ENCODE measurements around the gene R3HCC1L. TPM values are rescaled to one million over a fixed set of nuclear protein-coding genes. Genes with fewer than 3 reads are reported as not detected.
"Not testable (repeated sequence)": the region's sequence is repeated elsewhere in the genome, so short reads cannot be mapped to it uniquely, and the experiment has no call there.

The R3HCC1L gene
- total RNA-seq, 1 experiment from 2014 or later = 15.9 TPM

- CTCF ChIA-PET; H3K27me3 ChIP-seq (ENCODE audit: control insufficient read depth, insufficient read depth, low read length); in situ Hi-C loops (cut with HindIII; ENCODE audit: low pct_unique_long_range_greater_than_20kb, low sequenced_read_pairs): not testable (repeated sequence)
Observed at GRCh38 chr10:98228266-98228665, 93.8 kb downstream of the R3HCC1L start.

GRCh38 chr10:98231417-98231816 lies 97.0 kb downstream of the R3HCC1L start:
- no peak for DNase-seq (ENCODE audit: low read depth, low spot score)
- in situ Hi-C loops (cut with HindIII; ENCODE audit: low pct_unique_long_range_greater_than_20kb, low sequenced_read_pairs) (no loop called here), intact Hi-C loops (cut with micrococcal nuclease; ENCODE audit: unreplicated experiment) (no loop called here)
- H3K4me3 ChIP-seq (ENCODE audit: low read depth in 2 of 2, low read length in 2 of 2) = no peak overlapping the region
- no TSS peak for BruUV-seq (replicated peaks)
- no peaks in the 10 kb centered on the region for H3K27me3 ChIP-seq (ENCODE audit: control insufficient read depth, insufficient read depth, low read length)
- peaks cover 12% of the 10 kb centered on the region; the same call in 1 of the 2 replicates for H3K36me3 ChIP-seq (ENCODE audit: control insufficient read depth, insufficient read depth, low read length)
- TF ChIP-seq REST (IDR thresholded peaks at IDR 0.05; ENCODE audit: insufficient read depth in 1 of 2, low read depth in 2 of 2, low read length in 1 of 2) (no peak), CTCF (IDR thresholded peaks at IDR 0.05) (no peak), POLR2AphosphoS5 (IDR thresholded peaks at IDR 0.05; ENCODE audit: low read depth, low read length) (no peak), SIN3A (IDR thresholded peaks at IDR 0.05; ENCODE audit: borderline replicate concordance, insufficient read depth, low read depth, low read length) (no peak), TCF7L2 (IDR thresholded peaks at IDR 0.05; ENCODE audit: low read depth, low read length) (no peak)
- H3K27ac ChIP-seq (ENCODE audit: low read length) = no peak overlapping the region
- H3K4me1 ChIP-seq (ENCODE audit: control insufficient read depth, insufficient read depth, low read length) = no peaks in the 10 kb centered on the region
- ChIA-PET CTCF (no interaction called here), POLR2A (no interaction called here)
- ATAC-seq = no peak
- H3K9me3 ChIP-seq (ENCODE audit: control insufficient read depth, insufficient read depth, low read depth, low read length) = no peaks in the 10 kb centered on the region; the same call in 1 of the 2 replicates

More at GRCh38 chr10:98228266-98228665, 93.8 kb downstream of the R3HCC1L start:
- DNase-seq (ENCODE audit: low read depth, low spot score); H3K27ac ChIP-seq (ENCODE audit: low read length); intact Hi-C loops (cut with micrococcal nuclease; ENCODE audit: unreplicated experiment); H3K9me3 ChIP-seq (ENCODE audit: control insufficient read depth, insufficient read depth, low read depth, low read length); H3K4me1 ChIP-seq (ENCODE audit: control insufficient read depth, insufficient read depth, low read length); H3K36me3 ChIP-seq (ENCODE audit: control insufficient read depth, insufficient read depth, low read length); H3K4me3 ChIP-seq (ENCODE audit: low read depth in 2 of 2, low read length in 2 of 2); POLR2A ChIA-PET; ATAC-seq; BruUV-seq (replicated peaks): not testable (repeated sequence)

GRCh38 chr10:98235846-98236245 lies 101.4 kb downstream of the R3HCC1L start:
- ATAC-seq (no peak), DNase-seq (ENCODE audit: low read depth, low spot score) (no peak)
- Histone ChIP-seq H3K27me3 (ENCODE audit: control insufficient read depth, insufficient read depth, low read length) (no peaks in the 10 kb centered on the region), H3K27ac (ENCODE audit: low read length) (no peak overlapping the region), H3K4me3 (ENCODE audit: low read depth in 2 of 2, low read length in 2 of 2) (no peak overlapping the region), H3K9me3 (ENCODE audit: control insufficient read depth, insufficient read depth, low read depth, low read length) (no peaks in the 10 kb centered on the region), H3K36me3 (ENCODE audit: control insufficient read depth, insufficient read depth, low read length) (peaks cover 12% of the 10 kb centered on the region), H3K4me1 (ENCODE audit: control insufficient read depth, insufficient read depth, low read length) (no peaks in the 10 kb centered on the region)
- ChIA-PET CTCF (no interaction called here), POLR2A (no interaction called here)
- TF ChIP-seq CTCF (IDR thresholded peaks at IDR 0.05) (no peak), POLR2AphosphoS5 (IDR thresholded peaks at IDR 0.05; ENCODE audit: low read depth, low read length) (no peak), SIN3A (IDR thresholded peaks at IDR 0.05; ENCODE audit: borderline replicate concordance, insufficient read depth, low read depth, low read length) (no peak), TCF7L2 (IDR thresholded peaks at IDR 0.05; ENCODE audit: low read depth, low read length) (no peak), REST (IDR thresholded peaks at IDR 0.05; ENCODE audit: insufficient read depth in 1 of 2, low read depth in 2 of 2, low read length in 1 of 2) (no peak)
- in situ Hi-C loops (cut with HindIII; ENCODE audit: low pct_unique_long_range_greater_than_20kb, low sequenced_read_pairs) = no loop called here
- no TSS peak for BruUV-seq (replicated peaks)
- intact Hi-C loops (cut with micrococcal nuclease; ENCODE audit: unreplicated experiment) = no loop called here

Measured in Panc1 (cell line).